ENCODE measurements around the gene ZNF280C.

The ZNF280C gene

DNA sequence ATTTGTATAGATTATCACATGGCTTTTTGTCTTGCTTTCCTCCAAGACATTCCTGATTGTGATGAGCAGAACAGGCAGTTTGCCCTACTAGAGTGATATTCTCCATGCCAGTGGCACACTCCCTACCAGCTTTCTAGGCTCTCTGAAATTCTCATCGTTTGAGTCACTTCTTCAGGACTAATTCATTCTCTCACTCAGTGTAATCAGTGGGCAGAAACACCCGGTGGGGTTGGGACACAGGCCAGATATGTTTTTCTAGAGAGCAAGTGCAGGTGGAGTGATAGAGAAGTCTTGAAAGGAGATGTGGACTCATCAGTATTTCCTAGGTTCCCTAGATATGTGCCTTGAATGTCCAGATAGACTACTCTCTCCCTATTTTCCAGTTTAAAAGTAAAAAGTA lies 83.8 kb downstream of the ZNF280C start:
- no peak for DNase-seq
- intact Hi-C loops (cut with DNase I): no loop called here

- no peak for DNase-seq
- intact Hi-C loops (cut with DNase I): no loop called here
Measured at GRCh38 chrX:130184168-130184567, 84.5 kb downstream of the ZNF280C start.

- intact Hi-C loops (cut with DNase I): no loop called here
- DNase-seq: no peak
Measured at GRCh38 chrX:130179579-130180215, 89.0 kb downstream of the ZNF280C start.

- intact Hi-C loops (cut with DNase I): no loop called here
- DNase-seq: peak in 11 of 42 donors; percentile 13 to 58 (median 26)
Measured at GRCh38 chrX:130179170-130179569, 89.5 kb downstream of the ZNF280C start.

DNA sequence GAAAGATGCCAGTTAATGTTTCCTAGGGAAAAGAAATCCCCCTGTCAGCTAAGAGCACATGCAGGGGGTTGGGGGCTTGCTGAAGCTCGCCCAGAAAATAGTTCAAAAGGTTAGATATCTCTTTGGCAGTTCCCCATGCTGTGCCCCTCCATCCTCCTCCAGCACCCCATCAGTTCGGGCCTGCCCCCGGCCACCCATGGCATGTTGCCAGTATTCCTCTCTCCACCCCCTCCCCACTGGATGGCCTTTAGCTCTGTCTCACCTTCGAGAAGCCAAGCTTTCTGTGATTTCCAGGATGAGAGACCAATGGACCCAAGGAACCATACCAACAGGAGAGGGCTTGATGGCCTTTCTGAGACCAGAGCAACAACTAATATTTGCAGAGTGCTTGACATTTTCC lies 91.8 kb downstream of the ZNF280C start:
- DNase-seq: no peak
- intact Hi-C loops (cut with DNase I): no loop called here

DNA sequence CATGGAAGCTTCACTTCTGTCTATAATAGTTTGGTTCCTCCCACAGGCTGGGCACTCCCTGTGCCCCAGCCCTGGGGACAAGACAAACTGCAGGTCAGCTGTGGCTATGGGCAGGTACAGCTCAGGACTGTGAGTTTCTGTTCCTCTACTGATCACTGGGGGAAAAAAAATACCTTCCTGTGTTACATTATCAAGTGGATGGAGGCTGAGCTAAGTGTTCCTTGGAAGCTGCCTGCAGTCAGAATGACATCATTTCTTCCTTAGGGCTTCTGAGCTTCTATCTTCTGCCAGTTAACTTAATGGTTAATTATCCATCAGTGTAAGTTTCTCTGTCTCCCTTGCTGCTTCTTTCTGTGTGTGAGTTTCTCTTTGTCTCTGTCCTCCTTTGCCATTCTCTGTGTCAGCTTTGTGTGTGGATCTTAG lies 92.3 kb downstream of the ZNF280C start:
- no peak for DNase-seq
- intact Hi-C loops (cut with DNase I): no loop called here

DNA sequence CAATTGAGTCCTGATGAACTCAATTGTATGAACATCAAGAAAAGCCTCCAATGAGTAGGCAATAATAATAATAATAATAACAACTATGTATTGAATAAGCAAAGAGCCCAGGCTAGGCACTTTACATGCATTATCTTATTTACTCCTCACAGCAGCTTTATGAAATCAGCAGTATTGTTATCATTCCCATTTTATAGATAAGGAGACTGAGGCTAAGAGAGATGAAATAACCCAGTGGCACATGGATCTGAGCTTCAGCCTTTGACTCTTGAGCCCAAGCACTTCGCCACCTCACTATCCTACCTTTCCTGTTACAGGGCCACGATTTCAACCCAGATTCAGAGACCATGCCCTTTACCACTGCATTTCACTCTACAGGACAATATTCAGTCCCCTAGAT lies 93.8 kb downstream of the ZNF280C start:
- no peak for DNase-seq
- intact Hi-C loops (cut with DNase I): no loop called here

- intact Hi-C loops (cut with DNase I): no loop called here
- DNase-seq: peak in 6 of 42 donors; percentile 12 to 53 (median 24)
Measured at GRCh38 chrX:130174045-130174704, 94.5 kb downstream of the ZNF280C start.

GRCh38 chrX:130173190-130173895 lies 95.4 kb downstream of the ZNF280C start:
- intact Hi-C loops (cut with DNase I): no loop called here
- peak in 29 of 42 donors; percentile 9 to 69 (median 44) for DNase-seq

DNA sequence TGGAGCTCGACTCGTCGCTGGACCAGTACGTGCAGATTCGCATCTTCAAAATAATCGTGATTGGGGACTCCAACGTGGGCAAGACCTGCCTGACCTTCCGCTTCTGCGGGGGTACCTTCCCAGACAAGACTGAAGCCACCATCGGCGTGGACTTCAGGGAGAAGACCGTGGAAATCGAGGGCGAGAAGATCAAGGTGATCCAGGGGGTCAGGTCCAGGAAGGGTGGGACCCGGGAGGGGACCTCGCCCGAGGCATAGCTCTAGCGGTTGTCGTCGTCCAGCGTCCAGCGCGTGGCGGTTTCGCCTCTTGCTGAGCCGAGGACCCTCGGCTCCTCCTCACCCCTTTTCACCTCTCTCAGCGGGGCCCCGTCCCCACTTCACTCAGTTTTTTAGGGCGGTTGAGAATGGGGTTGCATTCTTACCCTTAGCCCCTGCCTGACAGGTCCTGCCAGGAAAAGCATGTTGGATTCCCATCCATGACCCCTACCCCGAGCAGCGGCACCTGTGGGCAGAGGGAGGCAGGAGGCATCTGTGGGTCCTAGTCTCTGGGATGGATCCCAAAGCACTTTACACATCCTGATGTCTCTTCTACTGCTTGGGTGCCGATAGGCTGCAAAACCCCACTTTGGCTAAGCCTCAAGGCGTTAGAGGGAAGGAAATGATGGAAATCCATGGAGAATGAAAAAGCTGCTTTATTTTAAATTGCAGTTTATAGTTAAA lies 96.4 kb downstream of the ZNF280C start:
- intact Hi-C loops (cut with DNase I): no loop called here
- peak in 16 of 42 donors; percentile 5 to 51 (median 21) for DNase-seq

DNA sequence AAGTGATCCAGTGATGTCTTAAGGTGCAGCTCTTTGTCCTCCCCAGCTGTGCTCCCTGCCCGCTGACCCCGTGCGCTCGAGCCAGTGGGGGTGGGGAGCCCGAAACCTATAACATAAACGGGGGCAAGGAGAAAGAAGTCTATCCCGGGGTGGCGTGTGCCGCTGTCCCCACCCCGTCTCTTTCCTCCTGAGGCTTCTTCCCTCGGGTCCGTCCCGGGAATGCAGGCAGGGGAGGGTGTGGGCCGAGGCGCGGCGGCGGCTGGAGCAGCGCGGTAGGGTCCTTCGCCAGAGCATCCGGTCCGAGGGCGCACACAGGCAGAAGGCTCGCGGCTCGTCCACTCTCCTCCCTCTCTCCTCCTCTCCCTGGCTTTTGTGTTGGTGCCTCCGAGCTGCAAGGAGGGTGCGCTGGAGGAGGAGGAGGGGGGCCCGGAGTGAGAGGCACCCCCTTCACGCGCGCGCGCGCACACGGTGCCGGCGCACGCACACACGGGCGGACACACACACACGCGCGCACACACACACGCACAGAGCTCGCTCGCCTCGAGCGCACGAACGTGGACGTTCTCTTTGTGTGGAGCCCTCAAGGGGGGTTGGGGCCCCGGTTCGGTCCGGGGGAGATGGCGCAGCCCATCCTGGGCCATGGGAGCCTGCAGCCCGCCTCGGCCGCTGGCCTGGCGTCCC lies 97.1 kb downstream of the ZNF280C start, which contains the start of gene RAB33A:
Gene RAB33A, plus strand, starts transcription at position 517 of the 681 bp plus-strand sequence. Its CDS starts 101 bp downstream, at position 618.
- DNase-seq: peak; percentile 42 to 89 (median 78)
- intact Hi-C loops (cut with DNase I): no loop called here

GRCh38 chrX:130170752-130171445 lies 97.8 kb downstream of the ZNF280C start:
- peak; percentile 78 to 95 (median 89) for DNase-seq
- intact Hi-C loops (cut with DNase I): no loop called here

DNA sequence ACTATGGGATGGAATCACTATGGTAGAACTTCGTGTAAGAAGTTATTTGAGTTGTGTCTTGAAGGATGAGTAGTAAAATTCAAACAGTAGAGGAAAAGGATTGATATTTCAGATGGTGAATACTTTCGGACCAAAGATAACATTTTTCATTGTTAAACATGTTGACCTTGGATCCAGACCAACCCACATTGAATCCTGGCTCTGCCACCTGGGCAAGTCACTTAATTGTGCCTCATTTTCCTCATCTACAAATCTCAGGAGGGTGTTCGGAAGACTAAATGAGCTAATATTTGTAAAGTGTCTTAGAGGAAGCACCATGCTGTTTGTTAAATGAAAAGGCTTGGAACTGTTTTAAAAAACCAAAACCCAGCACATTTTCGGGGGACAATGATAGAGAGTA lies 101.7 kb downstream of the ZNF280C start:
- no peak for DNase-seq
- intact Hi-C loops (cut with DNase I): no loop called here

GRCh38 chrX:130166503-130166777 lies 102.3 kb downstream of the ZNF280C start:
- DNase-seq: no peak
- intact Hi-C loops (cut with DNase I): no loop called here

- intact Hi-C loops (cut with DNase I): no loop called here
- DNase-seq: peak; percentile 74 to 93 (median 86)
Measured at GRCh38 chrX:130165703-130166502, 102.8 kb downstream of the ZNF280C start, which contains the start of gene AIFM1. Gene AIFM1, minus strand, starts transcription at chrX:130165841. Its CDS starts 185 bp downstream, at chrX:130165656.

GRCh38 chrX:130165181-130165702 lies 103.5 kb downstream of the ZNF280C start:
- peak in 6 of 42 donors; percentile 12 to 46 (median 38) for DNase-seq
- intact Hi-C loops (cut with DNase I): no loop called here

- DNase-seq: no peak
- intact Hi-C loops (cut with DNase I): no loop called here
Measured at GRCh38 chrX:130163398-130163797, 105.3 kb downstream of the ZNF280C start.
